ENCODE results near the gene MVK. TPM values are rescaled to one million over a fixed set of nuclear protein-coding genes. Genes with fewer than 3 reads are reported as not detected.

Gene MVK
- total RNA-seq, 2 donors from 2014 or later, result 12.8 to 22.6 TPM

GRCh38 chr12:109586385-109587296 lies 13.0 kb downstream of the MVK start:
- no peaks in the 10 kb centered on the region for H3K27me3 Mint-ChIP-seq (ENCODE audit: insufficient read depth)
- TF ChIP-seq, protein P1, sequence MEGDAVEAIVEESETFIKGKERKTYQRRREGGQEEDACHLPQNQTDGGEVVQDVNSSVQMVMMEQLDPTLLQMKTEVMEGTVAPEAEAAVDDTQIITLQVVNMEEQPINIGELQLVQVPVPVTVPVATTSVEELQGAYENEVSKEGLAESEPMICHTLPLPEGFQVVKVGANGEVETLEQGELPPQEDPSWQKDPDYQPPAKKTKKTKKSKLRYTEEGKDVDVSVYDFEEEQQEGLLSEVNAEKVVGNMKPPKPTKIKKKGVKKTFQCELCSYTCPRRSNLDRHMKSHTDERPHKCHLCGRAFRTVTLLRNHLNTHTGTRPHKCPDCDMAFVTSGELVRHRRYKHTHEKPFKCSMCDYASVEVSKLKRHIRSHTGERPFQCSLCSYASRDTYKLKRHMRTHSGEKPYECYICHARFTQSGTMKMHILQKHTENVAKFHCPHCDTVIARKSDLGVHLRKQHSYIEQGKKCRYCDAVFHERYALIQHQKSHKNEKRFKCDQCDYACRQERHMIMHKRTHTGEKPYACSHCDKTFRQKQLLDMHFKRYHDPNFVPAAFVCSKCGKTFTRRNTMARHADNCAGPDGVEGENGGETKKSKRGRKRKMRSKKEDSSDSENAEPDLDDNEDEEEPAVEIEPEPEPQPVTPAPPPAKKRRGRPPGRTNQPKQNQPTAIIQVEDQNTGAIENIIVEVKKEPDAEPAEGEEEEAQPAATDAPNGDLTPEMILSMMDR (conservative IDR thresholded peaks at IDR 0.05), result no peak
- Histone ChIP-seq H3K36me3 (ENCODE audit: control insufficient read depth, insufficient read depth, low read length) (peaks cover 17% of the 10 kb centered on the region), H3K27ac (ENCODE audit: low read depth, low read length) (no peak overlapping the region), H3K4me3 (ENCODE audit: low read length) (no peak overlapping the region), H3K9me3 (ENCODE audit: control insufficient read depth, low read length) (no peaks in the 10 kb centered on the region), H3K9ac (ENCODE audit: extremely low read depth, low read length, poor library complexity, severe bottlenecking) (no peak overlapping the region), H3K27me3 (ENCODE audit: control insufficient read depth, insufficient read depth, low read length, poor library complexity, severe bottlenecking) (no peaks in the 10 kb centered on the region), H3K4me1 (ENCODE audit: control insufficient read depth, insufficient read depth, low read length) (no peaks in the 10 kb centered on the region)
- H3K27ac Mint-ChIP-seq, result no peak overlapping the region
- H3K36me3 Mint-ChIP-seq (ENCODE audit: low read depth), result peaks cover 37% of the 10 kb centered on the region
- H3K4me1 Mint-ChIP-seq, result peaks cover 4% of the 10 kb centered on the region
- no peak overlapping the region for H3K4me3 Mint-ChIP-seq
- no peaks in the 10 kb centered on the region for H3K9me3 Mint-ChIP-seq
- no peak for DNase-seq
- 94 to 100% methylated on average over 7 to 10 of the region's 10 CpGs for WGBS, 2 experiments (ENCODE audit: insufficient coverage in 1 of 2, insufficient read length in 1 of 2)

DNA sequence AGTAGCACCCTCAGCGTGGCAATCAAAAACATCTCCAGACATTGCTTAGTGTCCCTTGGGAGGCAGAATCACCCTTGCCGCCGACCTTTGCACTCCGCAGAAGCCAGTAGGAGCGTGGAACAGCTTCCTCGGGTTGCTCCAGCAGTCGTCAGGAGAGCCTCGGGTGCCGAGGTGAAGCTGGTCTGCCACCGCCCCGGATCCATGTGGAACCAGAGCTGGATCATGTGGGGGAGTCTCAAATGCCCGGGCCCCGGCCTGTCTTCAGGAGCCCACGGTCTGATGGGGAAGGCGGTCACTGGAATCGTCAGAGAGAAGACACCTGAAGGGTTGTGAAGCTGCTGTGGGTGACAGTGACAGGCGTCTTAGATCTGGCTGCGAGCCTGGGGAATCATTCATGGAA lies 14.3 kb downstream of the MVK start:
- Mint-ChIP-seq H3K9me3 (no peaks in the 10 kb centered on the region), H3K4me3 (no peak overlapping the region), H3K36me3 (ENCODE audit: low read depth) (peaks cover 32% of the 10 kb centered on the region), H3K27me3 (ENCODE audit: insufficient read depth) (no peaks in the 10 kb centered on the region), H3K27ac (no peak overlapping the region), H3K4me1 (peaks cover 4% of the 10 kb centered on the region)
- no peak for DNase-seq
- H3K9ac ChIP-seq (ENCODE audit: extremely low read depth, low read length, poor library complexity, severe bottlenecking), result no peak overlapping the region
- 95 to 97% methylated on average over 17 to 18 of the region's 18 CpGs for WGBS, 2 experiments (ENCODE audit: insufficient coverage in 1 of 2, insufficient read length in 1 of 2)
- TF ChIP-seq, protein P1 (conservative IDR thresholded peaks at IDR 0.05), result no peak
- no peaks in the 10 kb centered on the region for H3K9me3 ChIP-seq (ENCODE audit: control insufficient read depth, low read length)
- no peak overlapping the region for H3K4me3 ChIP-seq (ENCODE audit: low read length)
- no peaks in the 10 kb centered on the region for H3K27me3 ChIP-seq (ENCODE audit: control insufficient read depth, insufficient read depth, low read length, poor library complexity, severe bottlenecking)
- H3K27ac ChIP-seq (ENCODE audit: low read depth, low read length), result no peak overlapping the region
- H3K36me3 ChIP-seq (ENCODE audit: control insufficient read depth, insufficient read depth, low read length), result peaks cover 17% of the 10 kb centered on the region
- H3K4me1 ChIP-seq (ENCODE audit: control insufficient read depth, insufficient read depth, low read length), result no peaks in the 10 kb centered on the region

DNA sequence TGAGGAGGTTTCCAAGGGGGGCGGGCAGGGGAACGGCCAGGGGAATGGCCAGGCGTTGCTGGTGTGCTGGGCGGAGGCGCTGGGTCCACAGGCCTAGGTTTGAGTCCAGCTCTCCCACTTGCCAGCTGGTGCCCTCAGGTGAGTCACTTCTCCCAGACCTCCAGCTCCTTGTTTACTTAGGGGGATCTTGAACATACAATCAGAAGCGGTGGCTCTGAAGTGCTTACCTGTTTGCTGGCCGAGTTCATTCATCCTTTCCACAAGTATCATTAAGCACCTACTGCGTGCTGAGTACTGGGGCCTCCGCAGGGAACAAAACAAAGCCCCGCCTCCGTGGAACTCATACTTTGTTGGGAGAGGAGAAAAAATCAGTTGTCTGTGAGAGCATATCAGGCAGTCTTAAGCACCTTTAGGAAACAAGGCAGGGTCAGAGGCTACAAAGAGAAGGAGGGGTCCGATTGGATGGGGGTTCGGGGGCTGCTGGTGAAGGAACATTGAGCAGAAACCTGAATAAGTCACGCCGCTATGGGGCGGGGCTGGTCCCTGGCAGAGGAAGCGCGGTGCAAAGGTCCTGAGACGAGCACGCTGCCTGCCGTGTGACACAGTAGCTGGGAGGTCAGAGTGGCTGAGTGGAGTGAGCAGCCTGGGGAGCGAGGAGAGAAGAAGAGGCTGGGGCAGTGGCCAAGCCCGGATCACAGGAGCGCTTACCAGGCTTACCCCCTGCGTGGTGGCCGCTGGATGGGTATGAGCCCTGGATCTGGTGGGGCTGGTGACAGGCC lies 15.1 kb downstream of the MVK start:
- H3K27ac ChIP-seq (ENCODE audit: low read depth, low read length), result no peak overlapping the region
- H3K4me3 ChIP-seq (ENCODE audit: low read length), result no peak overlapping the region
- no peaks in the 10 kb centered on the region for H3K27me3 ChIP-seq (ENCODE audit: control insufficient read depth, insufficient read depth, low read length, poor library complexity, severe bottlenecking)
- Mint-ChIP-seq H3K36me3 (ENCODE audit: low read depth) (peaks cover 34% of the 10 kb centered on the region), H3K4me1 (peaks cover 4% of the 10 kb centered on the region), H3K27ac (peak overlapping the region; percentile 74), H3K4me3 (no peak overlapping the region), H3K27me3 (ENCODE audit: insufficient read depth) (no peaks in the 10 kb centered on the region), H3K9me3 (no peaks in the 10 kb centered on the region)
- 95 to 100% methylated on average over 14 to 26 of the region's 26 CpGs for WGBS, 2 experiments (ENCODE audit: insufficient coverage in 1 of 2, insufficient read length in 1 of 2)
- no peaks in the 10 kb centered on the region for H3K4me1 ChIP-seq (ENCODE audit: control insufficient read depth, insufficient read depth, low read length)
- H3K9me3 ChIP-seq (ENCODE audit: control insufficient read depth, low read length), result no peaks in the 10 kb centered on the region
- H3K9ac ChIP-seq (ENCODE audit: extremely low read depth, low read length, poor library complexity, severe bottlenecking), result no peak overlapping the region
- peaks cover 18% of the 10 kb centered on the region for H3K36me3 ChIP-seq (ENCODE audit: control insufficient read depth, insufficient read depth, low read length)
- no peak for DNase-seq
- TF ChIP-seq, protein P1 (conservative IDR thresholded peaks at IDR 0.05), result no peak

Data from endodermal cell (in vitro differentiated cells).